Activated T-helper 1 cell treated with anti-CD3 and anti-CD28 coated beads, Interleukin-12 subunit alpha, Interleukin-12 subunit beta, Interleukin-2, Interleukin-4 antibody, amounts not matched to agents 30 ng/mL and 10 ng/mL and 1 ng/mL, durations not matched to agents 14 hours and 24 hours and 36 hours (primary cell): Measurements from ENCODE around the gene GAD2. TPM values are rescaled to one million over a fixed set of nuclear protein-coding genes. Genes with fewer than 3 reads are reported as not detected.

Source experiments
- DNase-seq: peaks from one replicate; pipeline ENCODE4 v3.0.0; 2021; ENCODE audit warnings: low spot score
- H3K27ac Mint-ChIP-seq: one replicate; pipeline ENCODE4 v1.8.0; 2021; ENCODE audit warnings: mild to moderate bottlenecking, mixed read lengths
- H3K27me3 Mint-ChIP-seq: one replicate; pipeline ENCODE4 v1.8.0; 2022; ENCODE audit warnings: mild to moderate bottlenecking, moderate library complexity, mixed read lengths; ENCODE audit not compliant: insufficient read depth
- H3K36me3 Mint-ChIP-seq: one replicate; pipeline ENCODE4 v1.8.0; 2021; ENCODE audit warnings: low read depth, mixed read lengths
- H3K4me1 Mint-ChIP-seq: one replicate; pipeline ENCODE4 v1.8.0; 2021; ENCODE audit warnings: low read depth, mixed read lengths
- H3K4me3 Mint-ChIP-seq: one replicate; pipeline ENCODE4 v1.8.0; 2021; ENCODE audit warnings: mild to moderate bottlenecking, moderate library complexity, mixed read lengths
- H3K9me3 Mint-ChIP-seq: one replicate; pipeline ENCODE4 v1.8.0; 2021; ENCODE audit warnings: mixed read lengths
- intact Hi-C: fragments of 100-400 bp; cut with micrococcal nuclease; formaldehyde crosslinking; loops from one replicate; pipeline ENCODE4 v1.15.1; 2024
- total RNA-seq: library from RNA; stranded (reverse); gene quantifications from 2 replicates; pipeline ENCODE4 v1.2.3, GENCODE V29; 2022

Gene GAD2
- total RNA-seq, 1 donor from 2014 or later, result not detected

GRCh38 chr10:26235761-26236160 is 19.2 kb downstream of the GAD2 start:
- Mint-ChIP-seq H3K27me3 (peaks cover 3% of the 10 kb centered on the region), H3K36me3 (no peaks in the 10 kb centered on the region), H3K27ac (no peak overlapping the region), H3K9me3 (no peaks in the 10 kb centered on the region), H3K4me1 (no peaks in the 10 kb centered on the region), H3K4me3 (no peak overlapping the region)
- DNase-seq, result no peak
- intact Hi-C loops, result no loop called here

GRCh38 chr10:26238378-26238777 is 21.8 kb downstream of the GAD2 start:
- no peak overlapping the region for H3K4me3 Mint-ChIP-seq
- DNase-seq, result no peak
- no peak overlapping the region for H3K27ac Mint-ChIP-seq
- intact Hi-C loops, result no loop called here
- peaks cover 4% of the 10 kb centered on the region for H3K27me3 Mint-ChIP-seq
- H3K4me1 Mint-ChIP-seq, result no peaks in the 10 kb centered on the region
- H3K36me3 Mint-ChIP-seq, result no peaks in the 10 kb centered on the region
- no peaks in the 10 kb centered on the region for H3K9me3 Mint-ChIP-seq

GRCh38 chr10:26242706-26243350 is 26.3 kb downstream of the GAD2 start:
- intact Hi-C loops, result no loop called here
- H3K36me3 Mint-ChIP-seq, result no peaks in the 10 kb centered on the region
- no peak overlapping the region for H3K4me3 Mint-ChIP-seq
- H3K27ac Mint-ChIP-seq, result no peak overlapping the region
- no peaks in the 10 kb centered on the region for H3K9me3 Mint-ChIP-seq
- no peak for DNase-seq
- no peaks in the 10 kb centered on the region for H3K4me1 Mint-ChIP-seq
- peaks cover 4% of the 10 kb centered on the region for H3K27me3 Mint-ChIP-seq

- DNase-seq, result no peak
- no peak overlapping the region for H3K27ac Mint-ChIP-seq
- H3K4me1 Mint-ChIP-seq, result no peaks in the 10 kb centered on the region
- H3K9me3 Mint-ChIP-seq, result no peaks in the 10 kb centered on the region
- no peak overlapping the region for H3K4me3 Mint-ChIP-seq
- intact Hi-C loops, result no loop called here
- H3K27me3 Mint-ChIP-seq, result peaks cover 4% of the 10 kb centered on the region
- no peaks in the 10 kb centered on the region for H3K36me3 Mint-ChIP-seq
Measured at GRCh38 chr10:26243351-26243720, 26.8 kb downstream of the GAD2 start.

GRCh38 chr10:26249681-26250080 is 33.1 kb downstream of the GAD2 start:
- no peaks in the 10 kb centered on the region for H3K36me3 Mint-ChIP-seq
- no peak overlapping the region for H3K27ac Mint-ChIP-seq
- no peak for DNase-seq
- intact Hi-C loops, result no loop called here
- H3K9me3 Mint-ChIP-seq, result no peaks in the 10 kb centered on the region
- no peaks in the 10 kb centered on the region for H3K4me1 Mint-ChIP-seq
- peaks cover 2% of the 10 kb centered on the region for H3K27me3 Mint-ChIP-seq
- no peak overlapping the region for H3K4me3 Mint-ChIP-seq

- Mint-ChIP-seq H3K4me1 (no peaks in the 10 kb centered on the region), H3K36me3 (no peaks in the 10 kb centered on the region), H3K27me3 (peaks cover 4% of the 10 kb centered on the region), H3K4me3 (no peak overlapping the region), H3K27ac (no peak overlapping the region), H3K9me3 (no peaks in the 10 kb centered on the region)
- no peak for DNase-seq
- intact Hi-C loops, result no loop called here
Measured at GRCh38 chr10:26251925-26252324, 35.4 kb downstream of the GAD2 start.

GRCh38 chr10:26254616-26255015 is 38.0 kb downstream of the GAD2 start:
- no peak for DNase-seq
- H3K9me3 Mint-ChIP-seq, result no peaks in the 10 kb centered on the region
- intact Hi-C loops, result no loop called here
- no peak overlapping the region for H3K27ac Mint-ChIP-seq
- no peaks in the 10 kb centered on the region for H3K4me1 Mint-ChIP-seq
- H3K4me3 Mint-ChIP-seq, result no peak overlapping the region
- peaks cover 4% of the 10 kb centered on the region for H3K27me3 Mint-ChIP-seq
- H3K36me3 Mint-ChIP-seq, result no peaks in the 10 kb centered on the region

- Mint-ChIP-seq H3K27me3 (peaks cover 7% of the 10 kb centered on the region), H3K9me3 (no peaks in the 10 kb centered on the region), H3K27ac (no peak overlapping the region), H3K4me3 (no peak overlapping the region), H3K4me1 (no peaks in the 10 kb centered on the region), H3K36me3 (no peaks in the 10 kb centered on the region)
- no peak for DNase-seq
- intact Hi-C loops, result no loop called here
Measured at GRCh38 chr10:26259341-26259740, 42.8 kb downstream of the GAD2 start.

- H3K4me1 Mint-ChIP-seq, result no peaks in the 10 kb centered on the region
- no peak overlapping the region for H3K27ac Mint-ChIP-seq
- no peaks in the 10 kb centered on the region for H3K27me3 Mint-ChIP-seq
- H3K36me3 Mint-ChIP-seq, result no peaks in the 10 kb centered on the region
- H3K9me3 Mint-ChIP-seq, result no peaks in the 10 kb centered on the region
- no peak overlapping the region for H3K4me3 Mint-ChIP-seq
- intact Hi-C loops, result loop anchor here (1.0 kb wide), 1 partner anchor 394 kb away; no protein-coding TSS in a partner anchor
- DNase-seq, result no peak
Measured at GRCh38 chr10:26269754-26270153, 53.2 kb downstream of the GAD2 start.

- H3K4me1 Mint-ChIP-seq, result no peaks in the 10 kb centered on the region
- H3K9me3 Mint-ChIP-seq, result no peaks in the 10 kb centered on the region
- intact Hi-C loops, result no loop called here
- H3K27ac Mint-ChIP-seq, result no peak overlapping the region
- H3K4me3 Mint-ChIP-seq, result no peak overlapping the region
- no peaks in the 10 kb centered on the region for H3K27me3 Mint-ChIP-seq
- no peaks in the 10 kb centered on the region for H3K36me3 Mint-ChIP-seq
- DNase-seq, result no peak
Measured at GRCh38 chr10:26274391-26274790, 57.8 kb downstream of the GAD2 start.

GRCh38 chr10:26278295-26278694 is 61.7 kb downstream of the GAD2 start:
- H3K4me3 Mint-ChIP-seq, result no peak overlapping the region
- no peaks in the 10 kb centered on the region for H3K4me1 Mint-ChIP-seq
- H3K36me3 Mint-ChIP-seq, result no peaks in the 10 kb centered on the region
- no peak for DNase-seq
- H3K27ac Mint-ChIP-seq, result no peak overlapping the region
- intact Hi-C loops, result no loop called here
- no peaks in the 10 kb centered on the region for H3K9me3 Mint-ChIP-seq
- peaks cover 2% of the 10 kb centered on the region for H3K27me3 Mint-ChIP-seq

GRCh38 chr10:26290236-26290635 is 73.7 kb downstream of the GAD2 start:
- H3K27me3 Mint-ChIP-seq, result peaks cover 5% of the 10 kb centered on the region
- no peaks in the 10 kb centered on the region for H3K4me1 Mint-ChIP-seq
- no peak overlapping the region for H3K4me3 Mint-ChIP-seq
- H3K36me3 Mint-ChIP-seq, result no peaks in the 10 kb centered on the region
- no peak for DNase-seq
- H3K9me3 Mint-ChIP-seq, result no peaks in the 10 kb centered on the region
- intact Hi-C loops, result no loop called here
- H3K27ac Mint-ChIP-seq, result no peak overlapping the region

GRCh38 chr10:26291721-26292480 is 75.3 kb downstream of the GAD2 start:
- DNase-seq, result no peak
- intact Hi-C loops, result no loop called here
- Mint-ChIP-seq H3K4me3 (no peak overlapping the region), H3K9me3 (no peaks in the 10 kb centered on the region), H3K4me1 (no peaks in the 10 kb centered on the region), H3K27ac (no peak overlapping the region), H3K36me3 (no peaks in the 10 kb centered on the region), H3K27me3 (peaks cover 8% of the 10 kb centered on the region)
